Astrocyte (in vitro differentiated cells and primary cell): ENCODE results near the gene ANXA2.

Experiments
- CTCF ChIP-seq: IDR thresholded peaks from 2 replicates; pipeline ENCODE4 v1.5.1; 2011; ENCODE audit warnings: low read depth, mild to moderate bottlenecking, inconsistent platforms, low read length, moderate library complexity; ENCODE audit not compliant: insufficient read depth
- EZH2 ChIP-seq: IDR thresholded peaks from 2 replicates; pipeline ENCODE4 v1.6.1; 2012; ENCODE audit warnings: mild to moderate bottlenecking, low read length, inconsistent platforms; ENCODE audit not compliant: insufficient read depth

- TF ChIP-seq CTCF (no peak), EZH2 (no peak)
These were observed 47.7 kb downstream of the ANXA2 start for GRCh38 chr15:60350108-60350507.
